DOHH2 (cell line): Measurements from ENCODE around the gene CACNA2D2.

Experiments used
- EZH2phosphoT487 ChIP-seq: fragments of 200-600 bp; sonication (generic); IDR thresholded peaks from 2 replicates; pipeline ENCODE4 v1.6.1; 2017; ENCODE audit warnings: borderline replicate concordance, mild to moderate bottlenecking, antibody characterized with exemption, low read length, moderate library complexity, mixed read lengths
- TF ChIP-seq, protein P1 (sequence below): fragments of 200-600 bp; sonication (generic); IDR thresholded peaks from one replicate; pipeline ENCODE4 v1.5.1; 2014; ENCODE audit warnings: antibody characterized with exemption, mild to moderate bottlenecking, low read depth, low read length; ENCODE audit not compliant: poor library complexity, severe bottlenecking

DNA sequence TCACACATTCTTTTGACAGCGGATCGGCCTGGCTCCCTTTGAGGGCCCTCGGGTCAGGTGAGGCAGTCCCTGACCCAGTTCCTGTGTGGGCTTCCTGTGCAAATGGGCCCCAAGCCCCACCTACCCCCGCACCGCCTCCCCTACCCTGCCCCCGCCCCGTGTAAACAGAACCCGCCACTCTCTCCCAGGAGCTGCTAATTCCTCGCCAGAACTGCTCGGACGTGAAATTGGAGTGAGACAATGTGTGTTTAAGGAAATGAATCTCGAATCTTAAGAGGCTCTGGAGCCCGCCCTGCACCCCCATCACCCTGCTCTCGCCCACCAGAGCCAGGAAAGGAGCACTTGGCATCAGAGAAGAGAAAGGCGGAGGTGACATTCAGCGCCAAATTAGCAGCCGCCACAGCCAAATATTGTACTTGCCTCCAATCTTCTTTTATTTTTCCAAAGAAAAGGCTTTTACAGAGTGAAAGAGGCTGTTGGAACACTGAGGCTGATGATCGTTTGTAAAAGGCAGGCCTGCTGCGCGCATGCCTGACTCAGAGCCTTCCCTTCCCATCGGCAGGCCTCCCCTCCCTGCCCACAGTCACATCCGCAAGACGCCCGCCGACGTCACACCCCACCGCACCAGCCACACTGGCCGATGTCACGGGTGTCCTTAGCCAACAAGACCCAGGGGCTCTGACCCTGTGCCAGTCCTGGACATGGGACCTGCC is 53.1 kb downstream of the CACNA2D2 start:
- TF ChIP-seq, protein P1, sequence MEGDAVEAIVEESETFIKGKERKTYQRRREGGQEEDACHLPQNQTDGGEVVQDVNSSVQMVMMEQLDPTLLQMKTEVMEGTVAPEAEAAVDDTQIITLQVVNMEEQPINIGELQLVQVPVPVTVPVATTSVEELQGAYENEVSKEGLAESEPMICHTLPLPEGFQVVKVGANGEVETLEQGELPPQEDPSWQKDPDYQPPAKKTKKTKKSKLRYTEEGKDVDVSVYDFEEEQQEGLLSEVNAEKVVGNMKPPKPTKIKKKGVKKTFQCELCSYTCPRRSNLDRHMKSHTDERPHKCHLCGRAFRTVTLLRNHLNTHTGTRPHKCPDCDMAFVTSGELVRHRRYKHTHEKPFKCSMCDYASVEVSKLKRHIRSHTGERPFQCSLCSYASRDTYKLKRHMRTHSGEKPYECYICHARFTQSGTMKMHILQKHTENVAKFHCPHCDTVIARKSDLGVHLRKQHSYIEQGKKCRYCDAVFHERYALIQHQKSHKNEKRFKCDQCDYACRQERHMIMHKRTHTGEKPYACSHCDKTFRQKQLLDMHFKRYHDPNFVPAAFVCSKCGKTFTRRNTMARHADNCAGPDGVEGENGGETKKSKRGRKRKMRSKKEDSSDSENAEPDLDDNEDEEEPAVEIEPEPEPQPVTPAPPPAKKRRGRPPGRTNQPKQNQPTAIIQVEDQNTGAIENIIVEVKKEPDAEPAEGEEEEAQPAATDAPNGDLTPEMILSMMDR = no peak
- TF ChIP-seq EZH2phosphoT487 = no peak
